Heart left ventricle (tissue), 16 donors: ENCODE results near the gene ASCC2. TPM values are rescaled to one million over a fixed set of nuclear protein-coding genes. Genes with fewer than 3 reads are reported as not detected.

Experiments
- ATAC-seq, 4 donors: fragments of 200-7000 bp; cut with Tn5 transposase; one replicate each; pipeline ENCODE4 v1.9.1; 2020 to 2022; ENCODE audit warnings: moderate library complexity in 4 of 4, mild to moderate bottlenecking in 3 of 4, moderate number of reproducible peaks in 1 of 4
- DNase-seq, 5 donors: peaks; one replicate each; pipeline ENCODE4 v3.0.0-alpha.2; 2020
- H3K27ac ChIP-seq, 12 donors: fragments of 200-600 bp; sonication (generic) in 4 of 12; one replicate each; pipeline versions ENCODE4 v1.5.0 to v1.8.0; 2016 to 2022; ENCODE audit warnings: mild to moderate bottlenecking in 2 of 12
- H3K27me3 ChIP-seq, 9 donors: fragments of 200-600 bp; sonication (generic) in 2 of 9; one replicate each; pipeline versions ENCODE4 v1.5.1 to v1.8.0; 2016 to 2022; ENCODE audit warnings: mild to moderate bottlenecking in 3 of 9
- H3K36me3 ChIP-seq, 9 donors: fragments of 200-600 bp; sonication (generic) in 2 of 9; one replicate each; pipeline versions ENCODE4 v1.5.0 to v1.8.0; 2018 to 2022; ENCODE audit warnings: mild to moderate bottlenecking in 2 of 9
- H3K4me1 ChIP-seq, 12 donors: fragments of 200-600 bp; sonication (generic) in 4 of 12; one replicate each; pipeline versions ENCODE4 v1.5.0 to v1.8.0; 2016 to 2022; ENCODE audit warnings: mild to moderate bottlenecking in 3 of 12
- H3K4me3 ChIP-seq, 12 donors: fragments of 200-600 bp; sonication (generic) in 4 of 12; one replicate each; pipeline versions ENCODE4 v1.5.0 to v1.8.0; 2017 to 2022; ENCODE audit warnings: mild to moderate bottlenecking in 9 of 12, moderate library complexity in 4 of 12
- H3K9me3 ChIP-seq, 12 donors: fragments of 200-600 bp; sonication (generic) in 4 of 12; one replicate each; pipeline versions ENCODE4 v1.5.0 to v1.8.0; 2016 to 2022; ENCODE audit warnings: mild to moderate bottlenecking in 1 of 12
- POLR2A ChIP-seq, 2 donors: fragments of 450-650 bp; IDR thresholded peaks; one replicate each; pipeline ENCODE4 v1.6.1; 2017; ENCODE audit warnings: antibody characterized with exemption in 2 of 2, mild to moderate bottlenecking in 2 of 2, moderate library complexity in 2 of 2
- WGBS, 4 donors: extraction: QIAGEN DNeasy Blood & Tissue Kit in 2 of 4; methylation state at CpG; one replicate each; pipeline versions ENCODE4 v1.1.5 to v1.1.7; 2013 to 2018; 5-methylcytosine and 5-hydroxymethylcytosine counted together
- intact Hi-C, 10 donors: fragments of 100-400 bp; cut with DNase I; formaldehyde crosslinking; loops; one replicate each; pipeline versions ENCODE4 v1.11.1 to v1.14.2; 2022
- polyA plus RNA-seq, 2 donors: library from polyadenylated mRNA; stranded (reverse); fragments of 200-250 nt; gene quantifications; one replicate each; pipeline ENCODE4 v1.2.3, GENCODE V29; 2013
- total RNA-seq, 9 donors: library from RNA; depleted of rRNA in 2 of 9; stranded (reverse); fragments of >200 nt in 2 of 9; fragmentation: NEBNext Ultra II Directional in 3 of 9; extraction: Animal tissue kit (Norgen Biotek cat#: 25700) in 3 of 9; gene quantifications; one replicate each; pipeline versions ENCODE4 v1.1.0 to v1.2.4, GENCODE V29; 2016 to 2023
- TF ChIP-seq, protein P1 (sequence below), 12 donors: fragments of 200-600 bp; sonication (generic) in 4 of 12; IDR thresholded peaks; one replicate each; pipeline versions ENCODE4 v1.5.0 to v1.8.0; 2018 to 2022; ENCODE audit warnings: antibody characterized with exemption in 12 of 12, mild to moderate bottlenecking in 5 of 12
- donor health status: ischemic (EF 13 %, LVEDD 7.1; RV severe dilation, severe dysfunction).
- donor health status: healthy with polysubstance abuse.
- donor health status: DM: no; HTN: yes; CAD: no.
- donor health status: DM: no; HTN: no; CAD: no.
- donor health status: ischemic (EF 25% LVEDD 6.9; RV normal size, moderate dysfunction).
- donor health status: ischemic (EF 25% LVEDD 5.7; RV mildly dilated, moderate dysfunction).
- donor health status: healthy.
- donor health status: DM: yes; HTN: yes; CAD: no.
- donor health status: ischemic (EF 35%, LVEDD 5.7; RV mildly dilated, moderate dysfunction).
- donor health status: nonischemic (EF 11% LVEDD 7.7; RV severe dilation, severe dysfunction).
- donor health status: DM: yes; HTN: yes; CAD: no.
- donor health status: PGD.
- donor health status: ischemic (EF 29% LVEDD 5.4; RV normal size, mild dysfunction).
- donor health status: nonischemic (EF 23%, LVEDD 6.1; RV moderate dilation, normal function).

Gene ASCC2
- total and polyA plus RNA-seq, 11 donors, result 23.6 to 77.1 (median 36.7) TPM

- no peaks in the 10 kb centered on the region for H3K9me3 ChIP-seq
- no peaks in the 10 kb centered on the region for H3K27me3 ChIP-seq
- H3K4me3 ChIP-seq, result peak overlapping the region in 6 of 12 donors; percentile 2 to 28 (median 13)
- TF ChIP-seq POLR2A (IDR thresholded peaks at IDR 0.05), result no peak
- TF ChIP-seq, protein P1, sequence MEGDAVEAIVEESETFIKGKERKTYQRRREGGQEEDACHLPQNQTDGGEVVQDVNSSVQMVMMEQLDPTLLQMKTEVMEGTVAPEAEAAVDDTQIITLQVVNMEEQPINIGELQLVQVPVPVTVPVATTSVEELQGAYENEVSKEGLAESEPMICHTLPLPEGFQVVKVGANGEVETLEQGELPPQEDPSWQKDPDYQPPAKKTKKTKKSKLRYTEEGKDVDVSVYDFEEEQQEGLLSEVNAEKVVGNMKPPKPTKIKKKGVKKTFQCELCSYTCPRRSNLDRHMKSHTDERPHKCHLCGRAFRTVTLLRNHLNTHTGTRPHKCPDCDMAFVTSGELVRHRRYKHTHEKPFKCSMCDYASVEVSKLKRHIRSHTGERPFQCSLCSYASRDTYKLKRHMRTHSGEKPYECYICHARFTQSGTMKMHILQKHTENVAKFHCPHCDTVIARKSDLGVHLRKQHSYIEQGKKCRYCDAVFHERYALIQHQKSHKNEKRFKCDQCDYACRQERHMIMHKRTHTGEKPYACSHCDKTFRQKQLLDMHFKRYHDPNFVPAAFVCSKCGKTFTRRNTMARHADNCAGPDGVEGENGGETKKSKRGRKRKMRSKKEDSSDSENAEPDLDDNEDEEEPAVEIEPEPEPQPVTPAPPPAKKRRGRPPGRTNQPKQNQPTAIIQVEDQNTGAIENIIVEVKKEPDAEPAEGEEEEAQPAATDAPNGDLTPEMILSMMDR (IDR thresholded peaks at IDR 0.05), result no peak
- ATAC-seq, result peak; percentile 35 to 81 (median 59)
- intact Hi-C loops, result loop anchor here in 1 of 10 donors (1.0 kb wide), 1 partner anchor 22 kb away; no protein-coding TSS in a partner anchor
- H3K36me3 ChIP-seq, result peaks cover 0 to 95% (median 73%) of the 10 kb centered on the region in 9 donors
- H3K4me1 ChIP-seq, result peaks cover 5 to 51% (median 26%) of the 10 kb centered on the region in 12 donors
- H3K27ac ChIP-seq, result peak overlapping the region; percentile 81 to 93 (median 87)
- DNase-seq, result peak in 1 of 5 donors; percentile 44
- WGBS, 4 donors, result 34 to 90% (median 50%) methylated on average over 2 of the region's 2 CpGs
Measured at GRCh38 chr22:29798801-29799200, 39.3 kb downstream of the ASCC2 start.

GRCh38 chr22:29798318-29798717 is 39.8 kb downstream of the ASCC2 start:
- Histone ChIP-seq H3K9me3 (no peaks in the 10 kb centered on the region), H3K4me3 (peak overlapping the region in 1 of 12 donors; percentile 28), H3K4me1 (peaks cover 5 to 51% (median 26%) of the 10 kb centered on the region in 12 donors), H3K36me3 (peaks cover 0 to 95% (median 73%) of the 10 kb centered on the region in 9 donors), H3K27ac (peak overlapping the region; percentile 81 to 93 (median 87)), H3K27me3 (no peaks in the 10 kb centered on the region)
- ATAC-seq (peak in 2 of 4 donors; percentile 4 to 5), DNase-seq (no peak)
- WGBS, 4 donors, result 64 to 77% (median 74%) methylated on average over 6 of the region's 6 CpGs
- TF ChIP-seq, protein P1 (IDR thresholded peaks at IDR 0.05), result no peak
- no peak for TF ChIP-seq POLR2A (IDR thresholded peaks at IDR 0.05)
- intact Hi-C loops, result no loop called here

DNA sequence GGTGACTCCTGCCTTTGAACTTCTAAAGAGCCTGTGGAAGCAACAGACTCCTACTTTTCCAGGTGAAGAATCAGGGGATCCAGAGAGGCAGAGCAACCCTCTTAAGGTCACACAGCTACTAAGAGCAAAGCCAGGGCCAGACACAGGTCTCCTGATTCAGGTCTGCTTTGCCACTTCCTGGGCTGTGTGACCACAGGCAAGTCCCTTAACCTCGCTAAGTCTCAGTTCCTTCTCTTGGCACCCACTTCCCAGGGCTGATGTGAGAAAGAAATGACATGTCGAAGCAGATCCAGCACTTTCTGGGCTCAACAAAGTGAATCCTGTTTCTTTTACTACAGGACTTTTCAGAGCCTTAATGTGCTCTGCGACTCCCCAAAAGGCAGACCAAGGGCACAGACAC is 40.7 kb downstream of the ASCC2 start:
- Histone ChIP-seq H3K4me3 (no peak overlapping the region), H3K9me3 (no peaks in the 10 kb centered on the region), H3K27me3 (no peaks in the 10 kb centered on the region), H3K27ac (peak overlapping the region in 1 of 12 donors; percentile 92), H3K36me3 (peaks cover 0 to 95% (median 73%) of the 10 kb centered on the region in 9 donors), H3K4me1 (peaks cover 5 to 51% (median 26%) of the 10 kb centered on the region in 12 donors)
- WGBS, 4 donors, result 92 to 96% (median 94%) methylated on average over 3 of the region's 3 CpGs
- ATAC-seq, result no peak
- TF ChIP-seq POLR2A (IDR thresholded peaks at IDR 0.05), result no peak
- TF ChIP-seq, protein P1 (IDR thresholded peaks at IDR 0.05), result no peak
- intact Hi-C loops, result no loop called here
- DNase-seq, result no peak

GRCh38 chr22:29795663-29796062 is 42.4 kb downstream of the ASCC2 start:
- TF ChIP-seq, protein P1 (IDR thresholded peaks at IDR 0.05), result no peak
- no peak for TF ChIP-seq POLR2A (IDR thresholded peaks at IDR 0.05)
- DNase-seq (no peak), ATAC-seq (no peak)
- Histone ChIP-seq H3K27me3 (no peaks in the 10 kb centered on the region), H3K4me1 (peaks cover 5 to 38% (median 23%) of the 10 kb centered on the region in 12 donors), H3K27ac (no peak overlapping the region), H3K4me3 (no peak overlapping the region), H3K36me3 (peaks cover 0 to 95% (median 73%) of the 10 kb centered on the region in 9 donors), H3K9me3 (no peaks in the 10 kb centered on the region)
- 84 to 88% (median 87%) methylated on average over 5 of the region's 5 CpGs for WGBS, 4 donors
- intact Hi-C loops, result no loop called here
